Measurements from ENCODE around the gene ALPI.

DNA sequence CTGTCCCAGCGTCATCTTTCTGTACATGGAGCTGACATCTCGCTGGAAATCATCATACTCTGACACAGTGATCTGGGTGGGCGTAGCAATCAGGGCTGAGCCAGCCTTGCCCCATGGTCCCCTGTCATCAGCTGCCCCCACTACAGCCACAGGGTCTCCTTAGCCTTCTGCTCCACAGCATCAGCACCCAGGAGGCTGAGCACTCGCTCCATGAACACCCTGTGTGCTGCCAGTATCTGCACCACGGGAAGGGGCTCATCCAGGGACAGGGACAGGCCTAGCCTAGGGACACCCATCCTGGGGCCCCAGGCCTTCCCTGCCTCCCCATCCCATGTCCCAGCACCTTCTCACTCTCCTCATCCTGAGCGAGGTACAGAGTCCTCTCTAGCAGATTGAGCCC lies 37.9 kb upstream of the ALPI start:
- TF ChIP-seq, protein P1, sequence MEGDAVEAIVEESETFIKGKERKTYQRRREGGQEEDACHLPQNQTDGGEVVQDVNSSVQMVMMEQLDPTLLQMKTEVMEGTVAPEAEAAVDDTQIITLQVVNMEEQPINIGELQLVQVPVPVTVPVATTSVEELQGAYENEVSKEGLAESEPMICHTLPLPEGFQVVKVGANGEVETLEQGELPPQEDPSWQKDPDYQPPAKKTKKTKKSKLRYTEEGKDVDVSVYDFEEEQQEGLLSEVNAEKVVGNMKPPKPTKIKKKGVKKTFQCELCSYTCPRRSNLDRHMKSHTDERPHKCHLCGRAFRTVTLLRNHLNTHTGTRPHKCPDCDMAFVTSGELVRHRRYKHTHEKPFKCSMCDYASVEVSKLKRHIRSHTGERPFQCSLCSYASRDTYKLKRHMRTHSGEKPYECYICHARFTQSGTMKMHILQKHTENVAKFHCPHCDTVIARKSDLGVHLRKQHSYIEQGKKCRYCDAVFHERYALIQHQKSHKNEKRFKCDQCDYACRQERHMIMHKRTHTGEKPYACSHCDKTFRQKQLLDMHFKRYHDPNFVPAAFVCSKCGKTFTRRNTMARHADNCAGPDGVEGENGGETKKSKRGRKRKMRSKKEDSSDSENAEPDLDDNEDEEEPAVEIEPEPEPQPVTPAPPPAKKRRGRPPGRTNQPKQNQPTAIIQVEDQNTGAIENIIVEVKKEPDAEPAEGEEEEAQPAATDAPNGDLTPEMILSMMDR (IDR thresholded peaks at IDR 0.05; ENCODE audit: borderline replicate concordance, extremely low read depth, low read length, poor library complexity, severe bottlenecking) = no peak
- TF ChIP-seq EZH2 (IDR thresholded peaks at IDR 0.05; ENCODE audit: borderline replicate concordance, low read depth, low read length, severe bottlenecking) = no peak

All from DND-41 (cell line).